8988T (cell line): Measurements from ENCODE around the gene PSMC5.
"Not testable (repeated sequence)": the region's sequence is repeated elsewhere in the genome, so short reads cannot be mapped to it uniquely, and the experiment has no call there.

Experiments used
- DNase-seq: peaks from one replicate; pipeline ENCODE4 v3.0.0; 2011

PSMC5 gene

GRCh38 chr17:63827002-63827800, at the start of gene PSMC5, which contains the start of gene FTSJ3:
PSMC5 (plus strand) TSS chr17:63827431; CDS start chr17:63827491, 60 bp downstream.
FTSJ3 (minus strand) TSS chr17:63827663; CDS start chr17:63826902, 761 bp downstream.
- DNase-seq: peak; percentile 57

DNA sequence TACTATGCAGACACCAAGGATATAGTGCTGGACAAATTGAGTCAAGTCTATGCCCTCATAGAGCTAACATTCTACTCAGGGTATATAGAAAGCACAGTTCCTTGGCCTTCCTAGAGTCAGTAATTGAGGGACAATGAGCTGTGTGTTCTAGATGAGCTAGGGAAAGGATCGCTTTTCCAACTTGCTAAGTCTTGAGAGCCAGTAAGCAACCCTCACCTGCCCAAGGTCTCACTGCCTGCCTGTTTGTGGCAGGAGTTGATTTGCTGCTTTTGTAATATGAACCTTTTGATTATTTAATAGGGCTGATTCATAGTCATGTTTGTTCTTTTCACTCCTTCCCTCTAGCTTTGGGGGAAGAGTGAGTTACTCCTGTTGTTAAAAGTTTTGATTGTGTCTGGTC, 46.7 kb upstream of the PSMC5 start:
- DNase-seq: no peak

- no peak for DNase-seq
These were observed 46.3 kb upstream of the PSMC5 start for GRCh38 chr17:63780928-63781327.

- DNase-seq: no peak
These were observed 43.7 kb upstream of the PSMC5 start for GRCh38 chr17:63783522-63783921.

- no peak for DNase-seq
These were observed 41.7 kb upstream of the PSMC5 start for GRCh38 chr17:63785556-63785955.

DNA sequence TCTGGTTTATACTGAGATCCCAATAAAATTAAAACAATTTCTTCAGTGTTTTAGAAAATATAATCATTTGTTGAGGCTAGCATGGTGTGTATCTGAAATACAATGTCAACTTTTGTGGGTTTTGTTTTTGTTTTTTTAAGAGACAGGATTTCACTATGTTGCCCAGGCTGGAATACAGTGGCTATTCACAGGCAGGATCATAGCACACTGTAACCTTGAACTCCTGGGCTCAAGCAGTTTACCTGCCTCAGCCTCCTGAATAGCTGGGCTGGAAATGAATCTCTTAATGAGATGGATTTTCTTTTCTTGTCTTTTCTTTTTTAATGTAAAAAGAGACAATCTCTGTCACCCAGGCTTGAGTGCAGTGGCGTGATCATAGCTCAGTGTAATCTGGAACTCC, 41.1 kb upstream of the PSMC5 start:
- DNase-seq: no peak

GRCh38 chr17:63786971-63787711, 40.1 kb upstream of the PSMC5 start:
- no peak for DNase-seq

GRCh38 chr17:63790057-63790456, 37.2 kb upstream of the PSMC5 start:
- DNase-seq: no peak

DNA sequence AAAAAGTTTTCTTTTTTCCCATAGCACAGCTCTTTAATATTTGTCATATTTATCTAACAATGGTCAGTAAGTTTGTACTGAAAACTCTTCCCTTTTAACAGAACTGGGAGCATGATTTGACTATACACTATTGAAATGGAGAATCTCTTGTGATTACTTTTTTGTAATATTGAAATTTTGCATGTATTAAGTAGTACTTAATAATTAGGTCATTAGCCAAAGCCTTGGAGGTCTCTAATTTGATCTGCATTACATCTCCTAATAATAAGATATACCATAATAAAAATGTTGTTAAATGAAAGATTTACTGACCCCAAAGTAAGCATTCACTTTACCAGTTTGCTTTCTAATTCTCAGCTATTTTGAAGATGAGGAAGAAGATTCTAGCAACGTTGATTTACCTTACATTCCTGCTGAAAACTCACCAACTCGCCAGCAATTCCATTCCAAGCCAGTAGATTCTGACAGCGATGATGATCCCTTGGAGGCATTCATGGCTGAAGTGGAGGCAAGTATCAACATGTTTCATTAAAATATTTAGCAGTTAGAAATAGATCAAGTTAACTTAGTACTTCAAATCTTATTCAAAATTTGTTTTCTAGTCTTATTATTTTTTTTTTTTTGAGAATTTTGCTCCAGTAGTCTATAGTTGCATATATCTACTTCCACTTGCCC, 35.0 kb upstream of the PSMC5 start:
- DNase-seq: no peak

- not testable (repeated sequence) for DNase-seq
These were observed 30.9 kb upstream of the PSMC5 start for GRCh38 chr17:63796375-63796774.

DNA sequence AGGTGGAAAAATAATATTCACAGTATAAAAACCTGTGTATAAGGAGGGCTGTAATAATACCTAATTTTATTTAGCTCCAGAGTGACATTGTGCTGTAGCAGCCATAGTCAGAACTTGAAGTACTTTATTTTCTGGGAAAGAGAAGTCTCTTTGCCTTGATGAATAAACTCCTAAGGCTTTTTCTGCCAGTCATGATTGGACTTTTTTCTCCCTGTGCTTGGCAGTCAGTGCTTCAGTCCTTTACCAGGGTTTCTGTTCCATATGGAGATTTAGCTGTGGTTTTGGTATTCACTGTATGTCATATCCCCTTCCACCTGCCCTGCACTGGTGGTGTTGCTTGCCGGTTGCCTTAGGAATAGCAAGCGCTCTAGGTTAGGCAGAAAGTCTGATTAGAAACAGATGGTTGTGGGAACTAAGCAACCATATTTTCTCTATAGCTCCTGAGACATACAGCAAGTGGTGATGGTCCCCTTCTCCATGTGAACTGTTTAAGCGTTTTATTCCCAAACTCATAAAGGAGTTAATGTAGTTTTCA, 28.6 kb upstream of the PSMC5 start:
- no peak for DNase-seq

DNA sequence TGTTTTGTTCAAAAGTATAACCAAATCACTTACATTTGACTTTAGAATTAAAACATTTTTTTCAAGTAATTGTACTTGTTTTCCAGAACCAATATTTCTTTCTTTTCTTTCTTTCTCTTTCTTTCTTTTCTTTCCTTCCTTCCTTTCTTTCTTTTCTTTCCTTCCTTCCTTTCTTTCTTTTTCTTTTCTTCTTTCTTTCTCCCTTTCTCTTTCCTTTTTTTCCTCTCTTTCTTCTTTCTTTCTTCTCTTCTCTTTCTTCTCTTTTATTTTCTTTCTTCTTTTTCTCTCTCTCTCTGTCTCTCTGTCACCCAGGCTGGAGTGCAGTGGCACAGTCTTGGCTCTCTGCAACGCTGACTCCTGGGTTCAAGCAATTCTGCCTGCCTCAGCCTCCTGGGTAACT, 26.4 kb upstream of the PSMC5 start:
- DNase-seq: no peak

- no peak for DNase-seq
These were observed 22.9 kb upstream of the PSMC5 start for GRCh38 chr17:63804328-63804727.

DNA sequence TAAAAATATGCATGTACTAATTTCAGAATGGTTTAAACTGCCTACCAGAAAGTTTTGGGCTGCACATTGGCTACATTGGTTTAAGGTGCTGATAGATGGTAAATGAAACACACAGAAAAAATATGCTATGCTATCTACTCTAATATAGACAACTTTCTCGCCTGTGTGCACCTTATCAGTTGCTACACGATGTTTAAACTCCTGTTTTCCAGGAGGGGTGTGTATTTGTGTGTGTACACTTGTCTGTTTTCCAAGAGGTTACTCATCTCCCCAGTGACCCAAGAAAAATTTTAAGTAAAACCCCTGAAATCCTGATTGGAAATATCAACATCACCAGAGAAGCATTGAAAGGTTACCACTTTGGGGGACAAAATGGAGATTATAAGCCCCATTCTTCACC, 21.6 kb upstream of the PSMC5 start:
- DNase-seq: no peak

- DNase-seq: no peak
These were observed 17.3 kb upstream of the PSMC5 start for GRCh38 chr17:63809970-63810369.

DNA sequence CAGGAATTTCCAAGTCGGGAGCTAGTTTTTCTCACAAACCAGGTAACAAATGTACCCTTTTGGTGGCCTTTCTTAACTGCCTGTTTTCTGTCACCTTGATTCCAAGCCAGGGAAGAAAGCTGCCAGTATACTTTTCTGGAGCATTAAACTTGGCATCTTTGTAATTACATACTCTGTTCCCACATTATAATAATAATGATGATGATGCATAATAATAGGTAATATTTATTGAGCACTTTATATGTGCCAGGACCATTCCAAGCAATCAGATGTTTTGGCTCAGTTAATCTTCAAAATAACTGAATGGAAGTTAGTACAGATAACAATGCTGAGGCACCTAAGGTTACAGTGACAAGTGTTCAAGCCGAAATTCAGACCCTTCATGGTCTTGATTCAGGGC, 11.1 kb upstream of the PSMC5 start:
- DNase-seq: no peak

- DNase-seq: no peak
These were observed 10.6 kb upstream of the PSMC5 start for GRCh38 chr17:63816669-63817068.

DNA sequence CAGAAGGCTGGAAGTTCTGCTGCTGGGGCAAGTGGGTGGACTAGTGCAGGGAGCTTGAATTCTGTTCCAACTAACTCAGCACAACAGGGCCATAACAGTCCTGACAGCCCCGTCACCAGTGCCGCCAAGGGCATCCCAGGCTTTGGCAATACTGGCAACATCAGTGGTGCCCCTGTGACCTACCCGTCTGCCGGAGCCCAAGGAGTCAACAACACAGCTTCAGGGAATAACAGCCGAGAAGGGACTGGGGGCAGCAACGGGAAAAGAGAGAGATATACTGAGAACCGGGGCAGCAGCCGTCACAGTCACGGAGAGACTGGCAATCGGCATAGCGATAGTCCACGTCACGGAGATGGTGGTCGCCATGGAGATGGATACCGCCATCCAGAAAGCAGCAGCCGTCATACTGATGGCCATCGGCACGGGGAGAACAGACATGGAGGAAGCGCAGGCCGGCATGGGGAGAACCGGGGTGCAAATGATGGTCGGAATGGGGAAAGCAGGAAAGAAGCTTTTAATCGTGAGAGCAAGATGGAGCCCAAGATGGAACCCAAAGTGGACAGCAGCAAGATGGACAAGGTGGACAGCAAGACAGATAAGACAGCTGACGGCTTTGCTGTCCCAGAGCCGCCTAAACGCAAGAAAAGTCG, 9.4 kb upstream of the PSMC5 start:
- no peak for DNase-seq

DNA sequence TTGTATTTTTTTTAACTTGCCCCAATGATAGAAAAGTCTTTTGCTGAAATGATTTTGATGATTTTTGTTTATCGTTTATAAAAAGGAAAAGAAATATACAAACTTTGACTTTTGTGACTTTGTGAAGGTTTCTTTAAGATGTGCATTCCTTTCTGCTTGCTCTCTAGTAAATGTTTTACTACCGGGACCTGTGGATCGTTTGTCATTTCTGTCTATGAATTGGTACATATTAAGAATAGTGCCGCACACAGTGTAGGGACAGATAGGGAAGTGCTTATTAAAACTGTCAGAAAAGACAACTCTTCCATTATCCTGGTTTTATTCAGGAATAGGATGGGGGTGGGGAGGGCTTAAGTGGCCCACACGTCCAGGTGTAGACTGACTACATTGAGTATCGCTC, 8.1 kb upstream of the PSMC5 start:
- no peak for DNase-seq

DNA sequence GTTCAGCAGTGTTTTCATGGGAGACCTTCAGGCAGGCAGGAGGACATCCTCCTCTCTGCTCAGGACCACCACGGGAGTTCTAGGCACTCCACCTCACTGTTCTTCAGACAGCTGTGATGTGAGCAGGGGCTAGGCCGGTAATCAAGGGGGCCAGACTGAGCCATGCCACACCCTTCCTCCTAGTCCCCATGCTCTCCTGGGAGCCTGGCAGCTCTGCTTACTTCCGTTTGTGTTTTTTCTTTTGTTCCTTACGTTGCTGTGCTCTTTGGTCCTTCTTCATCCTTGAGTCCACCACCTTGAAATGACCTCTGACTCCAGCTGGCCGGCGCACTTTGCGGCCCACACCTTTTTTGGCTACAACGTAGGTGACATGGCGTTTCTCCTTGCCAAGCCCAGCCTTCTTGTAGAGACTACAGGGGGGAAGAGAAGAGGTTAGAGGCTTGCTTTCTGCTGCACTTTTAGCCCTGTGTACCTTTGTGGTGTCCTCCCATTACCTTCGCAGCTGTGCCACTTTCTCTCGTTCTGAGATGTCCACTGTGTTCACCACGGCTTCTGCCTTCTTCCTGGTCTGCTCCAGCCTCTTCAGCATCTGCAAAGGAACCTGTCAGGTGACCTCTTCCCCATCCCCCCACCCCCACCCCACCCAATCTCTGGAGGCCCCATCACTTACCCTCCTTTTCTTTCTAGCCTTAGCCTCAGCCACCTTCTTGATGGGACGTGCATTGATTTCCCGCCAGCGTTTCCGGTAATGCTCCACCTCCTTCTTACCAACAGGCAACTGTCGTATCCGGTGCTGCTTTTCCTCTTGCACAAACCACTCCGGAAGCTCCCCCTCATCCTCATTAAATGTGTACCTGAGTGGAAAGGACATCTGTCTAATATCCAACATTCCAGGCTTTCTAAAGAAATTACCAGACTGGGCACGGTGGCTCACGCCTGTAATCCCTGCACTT, 7.4 kb upstream of the PSMC5 start:
- no peak for DNase-seq

GRCh38 chr17:63820963-63821561, 6.2 kb upstream of the PSMC5 start:
- no peak for DNase-seq
